Neural cell (in vitro differentiated cells): Measurements from ENCODE around the gene AQP5.

Experiments used
- CTCF ChIP-seq: fragments of 450-650 bp; IDR thresholded peaks from 2 replicates; pipeline ENCODE4 v1.5.1; 2014; ENCODE audit warnings: antibody characterized with exemption, mild to moderate bottlenecking, moderate library complexity; ENCODE audit not compliant: poor library complexity, severe bottlenecking
- EP300 ChIP-seq: fragments of 450-650 bp; conservative IDR thresholded peaks from 2 replicates; pipeline ENCODE4 v1.6.1; 2014; ENCODE audit warnings: antibody characterized with exemption, mild to moderate bottlenecking, moderate library complexity; ENCODE audit not compliant: poor library complexity, severe bottlenecking
- EZH2 ChIP-seq: fragments of 200-600, 300-800 bp; shearing (Covaris generic), sonication (generic); IDR thresholded peaks from 2 replicates; pipeline ENCODE4 v1.6.1; 2014; ENCODE audit warnings: antibody characterized with exemption, low read length, borderline replicate concordance, mild to moderate bottlenecking; ENCODE audit not compliant: insufficient read depth, poor library complexity, severe bottlenecking
- MXI1 ChIP-seq: fragments of 450-650 bp; conservative IDR thresholded peaks from 2 replicates; pipeline ENCODE4 v1.6.1; 2014; ENCODE audit warnings: antibody characterized with exemption, mild to moderate bottlenecking; ENCODE audit not compliant: poor library complexity, severe bottlenecking
- POLR2AphosphoS5 ChIP-seq: IDR thresholded peaks from 2 replicates; pipeline ENCODE4 v1.6.1; 2012
- REST ChIP-seq: IDR thresholded peaks from 2 replicates; pipeline ENCODE4 v1.6.1; 2012; ENCODE audit warnings: borderline replicate concordance
- SMC3 ChIP-seq: fragments of 450-650 bp; conservative IDR thresholded peaks from 2 replicates; pipeline ENCODE4 v1.6.1; 2014; ENCODE audit warnings: antibody characterized with exemption, mild to moderate bottlenecking, moderate library complexity; ENCODE audit not compliant: poor library complexity
- TAF1 ChIP-seq: IDR thresholded peaks from 2 replicates; pipeline ENCODE4 v1.6.1; 2012; ENCODE audit warnings: low read depth

- TF ChIP-seq CTCF (no peak), TAF1 (no peak), MXI1 (no peak), POLR2AphosphoS5 (no peak), EZH2 (no peak), SMC3 (no peak), EP300 (no peak), REST (no peak)
These were observed 39.7 kb upstream of the AQP5 start for GRCh38 chr12:49921936-49922335.
